ENCODE data around the gene UMODL1.

UMODL1 gene

GRCh38 chr21:42031241-42031640, 39.9 kb upstream of the UMODL1 start:
- TF ChIP-seq GATA3 (IDR thresholded peaks at IDR 0.05; ENCODE audit: low read depth, low read length) (no peak), GATA2 (IDR thresholded peaks at IDR 0.05; ENCODE audit: low read depth, low read length) (no peak)

GRCh38 chr21:42031816-42032215, 39.3 kb upstream of the UMODL1 start:
- TF ChIP-seq GATA2 (IDR thresholded peaks at IDR 0.05; ENCODE audit: low read depth, low read length) (no peak), GATA3 (IDR thresholded peaks at IDR 0.05; ENCODE audit: low read depth, low read length) (no peak)

- TF ChIP-seq GATA3 (IDR thresholded peaks at IDR 0.05; ENCODE audit: low read depth, low read length) (no peak), GATA2 (IDR thresholded peaks at IDR 0.05; ENCODE audit: low read depth, low read length) (no peak)
Observed at GRCh38 chr21:42032266-42032665, 38.9 kb upstream of the UMODL1 start.

- TF ChIP-seq GATA3 (IDR thresholded peaks at IDR 0.05; ENCODE audit: low read depth, low read length) (no peak), GATA2 (IDR thresholded peaks at IDR 0.05; ENCODE audit: low read depth, low read length) (no peak)
Observed at GRCh38 chr21:42032968-42033367, 38.1 kb upstream of the UMODL1 start.

GRCh38 chr21:42036313-42036712, 34.8 kb upstream of the UMODL1 start:
- TF ChIP-seq GATA3 (IDR thresholded peaks at IDR 0.05; ENCODE audit: low read depth, low read length), result no peak

GRCh38 chr21:42037516-42037915, 33.6 kb upstream of the UMODL1 start:
- TF ChIP-seq GATA2 (IDR thresholded peaks at IDR 0.05; ENCODE audit: low read depth, low read length) (no peak), GATA3 (IDR thresholded peaks at IDR 0.05; ENCODE audit: low read depth, low read length) (no peak)

- no peak for TF ChIP-seq GATA2 (IDR thresholded peaks at IDR 0.05; ENCODE audit: low read depth, low read length)
- no peak for TF ChIP-seq GATA3 (IDR thresholded peaks at IDR 0.05; ENCODE audit: low read depth, low read length)
Observed at GRCh38 chr21:42037943-42038342, 33.2 kb upstream of the UMODL1 start.

- TF ChIP-seq GATA3 (IDR thresholded peaks at IDR 0.05; ENCODE audit: low read depth, low read length) (no peak), GATA2 (IDR thresholded peaks at IDR 0.05; ENCODE audit: low read depth, low read length) (no peak)
Observed at GRCh38 chr21:42038393-42038792, 32.7 kb upstream of the UMODL1 start.

GRCh38 chr21:42038826-42039425, 32.2 kb upstream of the UMODL1 start:
- TF ChIP-seq GATA2 (IDR thresholded peaks at IDR 0.05; ENCODE audit: low read depth, low read length) (no peak), GATA3 (IDR thresholded peaks at IDR 0.05; ENCODE audit: low read depth, low read length) (no peak)

GRCh38 chr21:42039470-42039901, 31.6 kb upstream of the UMODL1 start:
- TF ChIP-seq GATA3 (IDR thresholded peaks at IDR 0.05; ENCODE audit: low read depth, low read length), result no peak
- TF ChIP-seq GATA2 (IDR thresholded peaks at IDR 0.05; ENCODE audit: low read depth, low read length), result no peak

- TF ChIP-seq GATA3 (IDR thresholded peaks at IDR 0.05; ENCODE audit: low read depth, low read length), result no peak
- TF ChIP-seq GATA2 (IDR thresholded peaks at IDR 0.05; ENCODE audit: low read depth, low read length), result no peak
Observed at GRCh38 chr21:42039911-42040351, 31.2 kb upstream of the UMODL1 start.

- TF ChIP-seq GATA3 (IDR thresholded peaks at IDR 0.05; ENCODE audit: low read depth, low read length), result no peak
- TF ChIP-seq GATA2 (IDR thresholded peaks at IDR 0.05; ENCODE audit: low read depth, low read length), result no peak
Observed at GRCh38 chr21:42040411-42041180, 30.5 kb upstream of the UMODL1 start.

- no peak for TF ChIP-seq GATA2 (IDR thresholded peaks at IDR 0.05; ENCODE audit: low read depth, low read length)
- TF ChIP-seq GATA3 (IDR thresholded peaks at IDR 0.05; ENCODE audit: low read depth, low read length), result no peak
Observed at GRCh38 chr21:42041246-42041645, 29.9 kb upstream of the UMODL1 start.

- TF ChIP-seq GATA3 (IDR thresholded peaks at IDR 0.05; ENCODE audit: low read depth, low read length) (no peak), GATA2 (IDR thresholded peaks at IDR 0.05; ENCODE audit: low read depth, low read length) (no peak)
Observed at GRCh38 chr21:42041711-42042110, 29.4 kb upstream of the UMODL1 start.

GRCh38 chr21:42042651-42043050, 28.5 kb upstream of the UMODL1 start:
- TF ChIP-seq GATA2 (IDR thresholded peaks at IDR 0.05; ENCODE audit: low read depth, low read length) (no peak), GATA3 (IDR thresholded peaks at IDR 0.05; ENCODE audit: low read depth, low read length) (no peak)

Measured in SH-SY5Y (cell line).